Suprapubic skin (tissue), 4 donors: ENCODE measurements around the gene NKAIN1.

Experiments
- CTCF ChIP-seq, 2 donors: fragments of 200-600 bp in 1 of 2; fragments of 450-650 bp in 1 of 2; sonication (generic) in 1 of 2; IDR thresholded peaks; one replicate each; pipeline ENCODE4 v1.5.1; 2016 to 2019; ENCODE audit warnings: antibody characterized with exemption in 2 of 2, mild to moderate bottlenecking in 1 of 2, moderate library complexity in 1 of 2
- EP300 ChIP-seq: sonication (generic); formaldehyde crosslinking; IDR thresholded peaks from one replicate; pipeline ENCODE4 v1.6.1; 2017; ENCODE audit warnings: antibody characterized with exemption
- POLR2A ChIP-seq, 2 donors: fragments of 450-650 bp; IDR thresholded peaks; one replicate each; pipeline ENCODE4 v1.6.1; 2017; ENCODE audit warnings: antibody characterized with exemption in 2 of 2, mild to moderate bottlenecking in 2 of 2, moderate library complexity in 2 of 2
- POLR2AphosphoS5 ChIP-seq, 3 donors: sonication (generic); formaldehyde crosslinking; IDR thresholded peaks; one replicate each; pipeline ENCODE4 v1.6.1; 2017; ENCODE audit warnings: antibody characterized with exemption in 3 of 3

GRCh38 chr1:31263408-31263807 lies 23.7 kb upstream of the NKAIN1 start:
- TF ChIP-seq CTCF (IDR thresholded peaks at IDR 0.05), result no peak
- no peak for TF ChIP-seq POLR2A (IDR thresholded peaks at IDR 0.05)
- TF ChIP-seq EP300, result no peak
- TF ChIP-seq POLR2AphosphoS5 (IDR thresholded peaks at IDR 0.05), result no peak
